ENCODE data around the gene NEBL.
"Not testable (repeated sequence)": the region's sequence is repeated elsewhere in the genome, so short reads cannot be mapped to it uniquely, and the experiment has no call there.

NEBL gene, protein sequence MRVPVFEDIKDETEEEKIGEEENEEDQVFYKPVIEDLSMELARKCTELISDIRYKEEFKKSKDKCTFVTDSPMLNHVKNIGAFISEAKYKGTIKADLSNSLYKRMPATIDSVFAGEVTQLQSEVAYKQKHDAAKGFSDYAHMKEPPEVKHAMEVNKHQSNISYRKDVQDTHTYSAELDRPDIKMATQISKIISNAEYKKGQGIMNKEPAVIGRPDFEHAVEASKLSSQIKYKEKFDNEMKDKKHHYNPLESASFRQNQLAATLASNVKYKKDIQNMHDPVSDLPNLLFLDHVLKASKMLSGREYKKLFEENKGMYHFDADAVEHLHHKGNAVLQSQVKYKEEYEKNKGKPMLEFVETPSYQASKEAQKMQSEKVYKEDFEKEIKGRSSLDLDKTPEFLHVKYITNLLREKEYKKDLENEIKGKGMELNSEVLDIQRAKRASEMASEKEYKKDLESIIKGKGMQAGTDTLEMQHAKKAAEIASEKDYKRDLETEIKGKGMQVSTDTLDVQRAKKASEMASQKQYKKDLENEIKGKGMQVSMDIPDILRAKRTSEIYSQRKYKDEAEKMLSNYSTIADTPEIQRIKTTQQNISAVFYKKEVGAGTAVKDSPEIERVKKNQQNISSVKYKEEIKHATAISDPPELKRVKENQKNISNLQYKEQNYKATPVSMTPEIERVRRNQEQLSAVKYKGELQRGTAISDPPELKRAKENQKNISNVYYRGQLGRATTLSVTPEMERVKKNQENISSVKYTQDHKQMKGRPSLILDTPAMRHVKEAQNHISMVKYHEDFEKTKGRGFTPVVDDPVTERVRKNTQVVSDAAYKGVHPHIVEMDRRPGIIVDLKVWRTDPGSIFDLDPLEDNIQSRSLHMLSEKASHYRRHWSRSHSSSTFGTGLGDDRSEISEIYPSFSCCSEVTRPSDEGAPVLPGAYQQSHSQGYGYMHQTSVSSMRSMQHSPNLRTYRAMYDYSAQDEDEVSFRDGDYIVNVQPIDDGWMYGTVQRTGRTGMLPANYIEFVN

DNA sequence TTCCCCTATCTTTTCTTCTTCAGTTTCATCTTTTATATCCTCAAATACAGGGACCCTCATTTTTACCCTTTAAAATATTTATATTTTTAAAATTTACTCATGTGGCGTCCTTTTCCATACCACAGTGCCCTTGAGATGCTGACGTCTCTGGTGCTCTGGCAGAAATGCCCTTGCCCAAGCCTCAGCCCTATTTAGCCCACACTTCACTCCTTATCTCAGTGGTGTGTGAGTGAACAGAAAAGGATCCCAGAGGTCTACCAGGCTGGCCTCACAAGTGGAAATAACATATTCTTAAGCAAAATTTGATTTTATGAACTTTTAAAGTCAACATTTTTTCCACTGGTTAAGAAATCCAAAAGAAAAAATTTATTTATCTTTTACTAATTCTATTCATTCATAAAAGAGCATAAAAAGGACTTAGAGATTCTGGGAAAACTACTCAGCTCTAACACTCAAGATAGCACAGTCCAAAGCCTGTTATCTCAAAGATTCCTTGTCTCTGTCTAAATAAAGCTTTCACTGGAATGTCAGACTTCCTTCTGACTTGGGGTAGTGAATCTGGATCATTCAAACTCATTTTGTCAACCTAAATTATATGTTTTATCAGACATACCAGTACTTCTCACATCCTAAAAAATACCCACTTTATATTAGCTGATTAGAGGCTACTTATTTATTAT is at the start of gene NEBL:
NEBL (minus strand) TSS at position 166 of the 680 bp plus-strand sequence; CDS start at position 60, 106 bp downstream.
- DNase-seq (ENCODE audit: low spot score) = no peak

DNA sequence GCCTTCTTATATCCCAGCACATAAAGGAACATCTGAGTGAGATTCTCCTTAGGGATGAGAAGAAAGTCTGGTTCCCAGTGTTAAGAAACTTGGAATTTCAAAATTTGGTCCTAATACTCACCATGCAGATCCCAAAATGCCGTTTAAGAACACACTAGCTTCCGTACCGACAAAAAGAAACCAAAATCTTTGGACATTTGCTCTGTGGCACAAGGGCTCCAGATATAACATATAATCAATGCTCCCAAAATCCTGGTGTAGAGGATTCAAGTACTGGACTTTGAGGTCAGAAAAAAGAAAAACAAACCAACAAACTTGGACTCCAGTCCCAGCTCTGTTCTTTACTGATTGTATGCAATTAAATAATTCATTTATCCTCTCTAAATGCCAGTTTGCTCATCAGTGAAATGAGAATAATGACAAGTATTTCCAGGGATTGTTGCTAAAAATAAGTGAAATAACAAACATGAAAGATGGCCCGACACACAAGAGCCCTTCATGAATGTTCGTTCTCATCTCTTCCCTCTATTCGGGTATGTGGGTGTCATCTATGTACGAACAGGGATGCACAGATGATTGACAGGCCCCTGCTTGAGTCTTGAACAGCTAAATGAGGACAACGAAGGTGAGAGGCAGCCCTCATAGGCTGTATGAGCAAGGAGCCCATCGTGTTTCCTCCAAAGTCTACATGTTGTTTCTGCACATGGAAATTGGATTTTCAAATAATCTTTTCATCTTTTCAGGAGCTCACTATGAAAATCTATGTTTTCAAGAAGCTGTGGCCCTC is 48.6 kb upstream of the NEBL start:
- DNase-seq (ENCODE audit: low spot score) = no peak

DNA sequence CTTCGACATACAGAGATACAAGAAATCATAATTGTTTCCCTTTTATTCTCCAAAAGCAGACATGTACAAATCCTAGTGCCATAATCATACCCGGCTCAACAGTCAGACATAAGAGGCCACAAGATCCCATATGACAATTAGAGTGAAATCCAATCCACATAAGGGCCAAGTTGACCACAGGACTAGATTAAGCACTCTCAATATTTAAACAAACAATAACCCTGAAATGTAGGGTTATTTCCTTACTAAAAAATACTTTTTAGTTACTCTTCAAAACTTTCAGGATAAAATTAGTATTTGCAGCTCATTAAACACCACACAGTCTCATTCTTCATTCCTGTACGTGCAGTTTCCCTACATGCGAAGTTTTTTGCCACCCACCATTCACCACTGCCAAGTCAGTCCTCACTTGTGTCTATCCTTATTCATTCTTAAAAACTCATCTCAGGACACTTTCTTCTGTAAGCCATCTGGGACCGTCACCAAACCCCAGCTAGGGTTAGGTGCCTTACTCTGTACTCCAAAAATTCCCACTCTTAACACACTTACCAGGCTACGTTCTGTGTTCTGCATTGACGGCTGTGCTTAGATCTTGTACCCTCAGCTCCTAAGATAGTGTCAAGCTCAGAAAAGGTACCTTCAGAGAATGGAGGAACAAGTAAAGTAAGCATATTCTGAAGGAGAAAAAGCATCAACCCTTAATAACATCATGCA is 47.8 kb upstream of the NEBL start:
- no peak for DNase-seq (ENCODE audit: low spot score)

DNA sequence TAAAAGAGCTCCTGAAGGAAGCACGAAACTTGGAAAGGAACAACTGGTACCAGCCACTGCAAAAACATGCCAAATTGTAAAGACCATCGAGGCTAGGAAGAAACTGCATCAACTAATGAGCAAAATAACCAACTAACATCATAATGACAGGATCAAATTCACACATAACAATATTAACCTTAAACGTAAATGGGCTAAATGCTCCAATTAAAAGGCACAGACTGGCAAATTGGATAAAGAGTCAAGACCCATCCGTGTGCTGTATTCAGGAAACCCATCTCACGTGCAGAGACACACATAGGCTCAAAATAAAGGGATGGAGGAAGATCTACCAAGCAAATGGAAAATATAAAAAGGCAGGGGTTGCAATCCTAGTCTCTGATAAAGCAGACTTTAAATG is 42.3 kb upstream of the NEBL start:
- not testable (repeated sequence) for DNase-seq (ENCODE audit: low spot score)

DNA sequence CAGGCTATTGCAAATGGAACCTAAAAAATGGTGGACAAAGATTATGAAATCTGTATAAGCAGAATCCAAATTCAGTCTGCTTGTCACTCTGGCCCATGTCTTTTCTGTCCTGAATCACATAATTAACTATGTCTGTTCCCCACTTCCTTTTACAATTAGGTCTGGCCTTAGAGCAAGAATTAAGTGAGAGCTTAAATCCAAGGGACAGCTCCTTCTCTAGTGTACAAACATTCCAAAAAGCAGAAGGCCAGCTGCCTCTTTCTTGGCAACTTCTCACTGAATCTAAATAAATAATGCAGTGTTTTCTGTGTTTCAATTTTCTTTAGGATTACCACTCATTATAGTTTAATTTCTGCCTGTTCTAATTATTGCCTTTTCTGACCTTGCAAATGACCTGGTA is 39.3 kb upstream of the NEBL start:
- no peak for DNase-seq (ENCODE audit: low spot score)

DNA sequence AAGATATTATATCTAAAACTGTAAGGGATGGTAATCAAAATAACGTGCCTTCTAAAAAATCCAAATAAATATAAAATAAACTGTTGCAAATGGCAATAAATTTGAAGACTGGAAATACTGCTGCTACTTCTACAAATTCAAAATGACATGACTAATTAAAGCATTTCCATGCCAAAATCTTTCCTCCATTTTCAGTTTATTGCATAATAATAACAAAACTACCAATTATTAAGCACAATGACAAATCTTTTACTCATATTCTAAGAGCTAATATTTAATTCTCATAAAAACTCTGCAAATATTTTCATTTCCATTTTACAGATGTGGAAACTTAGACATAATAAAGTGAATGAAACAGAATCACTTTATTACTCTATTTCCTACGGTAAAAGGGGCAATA is 38.8 kb upstream of the NEBL start:
- no peak for DNase-seq (ENCODE audit: low spot score)

DNA sequence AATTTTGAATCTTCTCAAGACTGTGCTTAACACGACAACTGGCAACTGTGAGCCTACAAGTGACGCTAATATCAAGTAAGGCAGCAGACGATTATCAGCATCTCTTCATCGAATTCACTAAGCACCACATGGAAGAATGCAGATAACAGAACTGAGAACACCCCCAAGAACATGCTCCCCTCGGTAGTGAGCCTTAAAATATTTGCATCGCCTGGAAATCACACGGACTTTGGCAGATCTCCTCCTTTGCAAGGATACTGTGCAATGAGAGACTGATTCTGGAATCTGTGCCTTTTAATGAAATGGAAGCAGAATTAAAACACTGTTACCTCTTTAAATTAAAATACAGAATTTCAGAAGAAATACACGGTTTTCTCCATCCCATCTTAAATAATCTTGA is 38.2 kb upstream of the NEBL start:
- no peak for DNase-seq (ENCODE audit: low spot score)

DNA sequence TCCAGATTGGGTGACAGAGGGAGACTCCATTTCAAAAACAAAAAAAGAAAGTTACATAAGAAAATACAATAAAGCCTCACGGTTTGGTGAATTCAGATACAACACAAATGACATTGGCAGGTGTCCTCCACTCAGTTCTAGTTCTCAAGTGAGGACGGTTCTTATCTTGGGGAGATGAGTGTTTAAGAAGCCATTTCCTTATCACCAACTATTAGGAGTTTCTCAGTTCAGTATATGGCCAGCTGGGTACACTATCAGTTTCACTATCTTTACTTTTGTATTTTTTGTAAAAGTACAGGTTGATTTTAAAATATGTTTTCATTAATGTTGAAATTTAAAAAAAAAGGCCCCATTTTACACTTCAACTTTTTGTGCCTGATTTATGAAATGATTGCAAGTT is 36.6 kb upstream of the NEBL start:
- DNase-seq (ENCODE audit: low spot score) = no peak

DNA sequence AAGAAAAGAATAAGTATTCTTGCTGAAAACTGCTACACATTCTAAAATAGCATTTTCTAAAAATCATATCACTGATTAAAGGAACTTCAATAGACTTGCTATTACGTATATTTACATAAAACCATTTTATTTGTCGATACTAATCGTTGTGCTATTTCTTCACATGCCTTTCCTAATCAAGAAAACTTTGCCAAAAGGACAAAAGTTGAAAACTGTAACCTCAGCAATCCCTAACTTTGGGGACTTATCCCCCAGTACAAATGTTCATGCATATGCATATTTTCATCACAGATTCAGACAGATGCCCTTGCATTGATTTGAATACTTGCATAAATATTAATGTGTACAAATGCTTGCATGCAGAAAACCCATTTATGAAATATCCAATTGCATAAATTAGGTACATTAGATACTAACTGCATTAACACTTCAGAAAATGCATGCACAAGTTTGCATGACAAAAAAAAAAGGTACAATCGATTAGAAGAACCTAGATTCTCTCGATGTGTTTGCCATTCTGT is 35.6 kb upstream of the NEBL start:
- no peak for DNase-seq (ENCODE audit: low spot score)

DNA sequence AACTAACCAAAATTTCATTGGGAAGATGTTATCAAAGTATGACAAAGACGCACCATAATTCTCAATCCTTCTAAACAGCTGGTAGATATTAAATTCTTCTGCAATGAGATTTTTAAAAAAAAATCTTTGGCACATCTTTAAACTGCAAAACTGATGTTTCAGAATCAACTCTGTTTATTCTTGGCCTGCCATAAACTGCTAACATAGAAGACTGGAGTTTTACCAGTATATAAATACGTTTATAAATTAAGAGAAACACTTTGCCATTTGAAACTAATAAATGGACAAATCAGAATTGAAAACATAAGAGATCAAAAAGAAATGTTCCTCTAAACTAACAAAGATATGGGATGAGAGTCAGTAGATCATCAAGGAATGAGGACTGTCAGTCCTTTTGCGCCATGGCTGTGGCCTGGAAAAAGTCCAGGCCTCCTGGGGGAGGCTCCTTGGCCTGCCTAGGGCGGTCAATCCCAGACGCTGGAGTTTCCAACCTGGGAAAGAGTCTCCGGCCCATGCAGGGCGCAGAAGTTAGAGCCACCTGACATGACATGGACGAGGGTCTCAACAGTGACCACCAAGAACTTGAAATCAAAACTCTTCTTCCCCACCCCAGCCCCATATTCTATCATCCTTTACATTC is 34.2 kb upstream of the NEBL start:
- DNase-seq (ENCODE audit: low spot score) = no peak

DNA sequence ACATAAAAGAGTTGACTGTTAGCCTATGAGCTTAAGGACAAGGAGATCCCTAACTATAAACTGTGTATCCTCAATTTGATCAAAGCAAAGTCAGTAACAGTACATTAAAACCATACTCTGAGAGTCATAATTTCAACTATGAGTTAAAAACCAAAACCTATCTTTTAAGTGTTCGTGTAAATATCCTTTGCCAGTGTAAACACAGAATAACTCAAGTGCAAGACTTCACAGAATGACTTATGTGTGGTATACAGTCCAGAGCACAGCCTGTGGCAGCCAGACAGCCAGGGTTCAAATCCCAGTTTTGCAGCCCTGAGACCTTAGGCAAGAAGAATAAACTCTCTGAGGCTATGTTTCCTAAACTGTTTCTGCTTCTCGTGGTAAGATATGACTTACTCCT is 30.3 kb upstream of the NEBL start:
- DNase-seq (ENCODE audit: low spot score) = no peak

DNA sequence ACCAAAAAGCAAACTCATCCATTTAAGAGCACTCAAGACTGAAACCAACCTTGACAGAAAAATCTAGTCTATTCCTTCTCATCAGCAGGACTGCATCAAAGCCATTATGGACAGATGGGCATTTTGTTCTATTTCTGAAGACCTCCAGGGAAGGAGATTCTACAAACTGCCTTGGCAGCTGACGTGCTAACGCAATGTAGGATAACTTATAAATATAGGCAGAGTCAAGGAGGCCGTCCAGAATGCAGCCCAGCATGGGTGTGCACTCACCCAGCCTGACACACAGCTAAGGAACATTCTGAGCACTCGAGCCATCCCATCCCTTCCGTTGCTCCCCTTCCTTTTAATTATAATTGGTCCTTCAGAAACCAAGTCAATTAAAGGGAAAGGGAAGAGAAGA is 25.3 kb upstream of the NEBL start:
- DNase-seq (ENCODE audit: low spot score) = no peak

DNA sequence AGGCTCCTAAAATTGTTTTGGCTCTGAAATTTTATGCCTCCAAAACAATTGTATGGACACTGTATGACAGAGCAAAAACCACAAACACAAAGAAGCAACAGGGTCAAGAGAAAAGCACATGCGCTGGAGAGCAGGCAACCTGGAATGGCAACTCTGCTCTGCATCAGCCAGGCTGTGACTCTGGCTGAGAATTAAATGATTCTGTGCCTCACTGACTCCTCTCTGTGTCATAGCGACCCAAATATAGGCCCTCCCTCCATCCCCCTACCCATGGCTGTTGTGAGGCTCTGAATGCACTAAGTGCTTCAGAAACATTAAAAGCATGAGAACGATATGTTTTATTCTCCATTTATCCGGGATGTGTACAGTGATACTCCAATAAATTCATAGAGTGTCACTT is 24.9 kb upstream of the NEBL start:
- DNase-seq (ENCODE audit: low spot score) = no peak

DNA sequence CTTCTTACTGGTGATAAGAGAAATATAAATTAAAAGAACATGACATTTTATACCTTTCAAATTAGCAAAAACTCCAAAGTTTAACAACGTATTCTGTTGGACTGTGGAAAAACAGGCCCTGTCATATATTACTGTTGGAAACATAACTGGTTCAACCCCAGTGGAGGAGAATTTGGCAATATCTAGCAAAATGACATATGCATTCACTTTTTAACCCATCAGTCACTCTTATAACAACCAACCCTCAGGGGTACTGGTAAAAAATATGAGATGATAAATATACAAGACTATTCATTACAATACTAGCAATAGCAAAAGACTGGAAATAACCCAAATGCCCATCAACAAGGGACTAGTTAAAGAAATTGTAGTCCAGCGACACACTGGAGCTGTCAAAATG is 22.9 kb upstream of the NEBL start:
- no peak for DNase-seq (ENCODE audit: low spot score)

DNA sequence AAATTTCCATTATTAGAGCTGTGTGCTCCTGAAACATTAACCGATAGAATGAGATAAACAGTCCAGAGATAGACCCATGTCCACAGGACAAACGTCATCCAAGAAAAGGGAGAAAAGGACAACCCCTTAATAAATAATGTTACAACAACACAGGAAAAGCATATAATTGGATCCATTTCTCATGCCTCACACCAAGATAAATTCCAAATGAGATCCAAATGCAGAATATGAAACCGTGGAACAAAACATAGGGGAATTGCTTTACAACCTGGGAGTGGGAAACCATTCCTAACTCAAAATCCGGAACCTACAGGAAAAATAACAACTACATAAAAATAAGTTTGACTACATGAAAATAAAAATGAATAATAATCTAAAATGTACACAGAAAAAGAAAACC is 22.4 kb upstream of the NEBL start:
- DNase-seq (ENCODE audit: low spot score) = no peak

DNA sequence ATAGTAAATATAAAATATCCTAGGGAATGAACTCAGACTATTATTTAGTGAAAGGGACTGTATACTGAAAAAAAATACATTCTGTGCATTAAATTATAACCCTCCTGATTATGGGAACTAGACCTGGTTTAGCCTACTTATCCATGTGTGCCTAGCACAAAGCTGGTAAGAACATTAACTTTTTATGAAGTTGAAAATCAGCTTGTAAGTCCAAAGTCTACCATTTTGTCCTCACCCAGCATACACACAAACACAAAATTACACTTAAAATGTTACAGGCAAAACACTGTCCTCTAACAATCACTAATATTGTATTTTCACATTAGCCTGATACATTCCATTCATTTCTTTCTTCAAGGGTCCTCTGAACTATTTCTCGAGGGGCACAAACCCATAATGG is 19.9 kb upstream of the NEBL start:
- no peak for DNase-seq (ENCODE audit: low spot score)

DNA sequence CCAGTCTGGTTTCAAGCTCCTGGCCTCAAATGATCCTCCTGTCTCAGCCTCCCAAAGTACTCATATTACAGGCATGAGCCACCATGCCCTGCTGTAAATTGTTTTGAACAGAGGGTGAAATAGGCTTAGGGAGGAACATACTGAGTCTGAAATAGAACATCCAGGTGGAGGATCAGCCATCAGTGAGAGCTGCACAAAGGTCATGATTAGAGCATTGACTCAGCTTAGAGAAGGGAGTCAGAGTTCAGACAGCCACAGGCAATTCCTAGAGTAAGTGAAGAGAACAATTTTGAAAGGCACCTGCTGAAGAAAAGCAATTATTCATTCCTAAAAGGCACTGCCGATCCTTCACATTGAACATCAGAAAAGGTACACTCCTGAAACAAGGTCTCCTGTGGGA is 15.9 kb upstream of the NEBL start:
- no peak for DNase-seq (ENCODE audit: low spot score)

DNA sequence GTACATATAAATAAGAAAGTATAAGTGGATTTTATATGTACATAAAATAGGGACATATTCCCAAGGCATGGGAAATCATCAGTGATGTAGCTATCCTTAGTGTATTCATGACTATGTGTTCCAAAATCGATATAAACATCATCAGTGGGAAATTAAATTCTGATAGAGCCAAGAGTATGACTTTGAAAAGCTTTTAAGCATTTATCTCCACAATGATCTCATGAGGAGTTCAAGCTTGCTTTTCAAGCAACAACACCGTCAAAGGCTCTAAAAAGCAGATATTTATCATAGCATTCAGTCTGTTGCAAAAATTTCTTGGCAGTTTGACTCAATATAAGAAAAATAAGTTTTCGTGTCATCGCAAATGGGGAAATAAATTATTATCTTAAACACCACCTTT is 14.5 kb upstream of the NEBL start:
- DNase-seq (ENCODE audit: low spot score) = no peak

DNA sequence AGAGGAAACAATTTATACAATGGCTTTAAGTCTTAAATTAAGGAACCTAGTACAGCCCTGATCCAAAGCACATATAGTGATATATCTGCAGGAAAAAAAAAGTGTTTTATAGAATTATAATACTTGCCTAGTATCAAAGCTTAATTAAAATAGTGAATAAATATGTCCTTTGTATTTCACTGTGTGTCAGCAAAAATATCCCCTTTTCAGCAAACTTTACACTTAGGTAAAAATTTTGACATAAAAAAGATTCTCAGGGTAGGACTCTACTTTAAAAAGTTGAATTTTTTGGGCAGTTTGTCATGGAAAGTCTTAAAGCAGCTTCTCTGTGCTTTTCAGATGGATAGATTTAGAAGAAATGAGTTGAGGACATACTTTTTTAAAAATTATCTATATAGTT is 12.7 kb upstream of the NEBL start:
- DNase-seq (ENCODE audit: low spot score) = no peak

DNA sequence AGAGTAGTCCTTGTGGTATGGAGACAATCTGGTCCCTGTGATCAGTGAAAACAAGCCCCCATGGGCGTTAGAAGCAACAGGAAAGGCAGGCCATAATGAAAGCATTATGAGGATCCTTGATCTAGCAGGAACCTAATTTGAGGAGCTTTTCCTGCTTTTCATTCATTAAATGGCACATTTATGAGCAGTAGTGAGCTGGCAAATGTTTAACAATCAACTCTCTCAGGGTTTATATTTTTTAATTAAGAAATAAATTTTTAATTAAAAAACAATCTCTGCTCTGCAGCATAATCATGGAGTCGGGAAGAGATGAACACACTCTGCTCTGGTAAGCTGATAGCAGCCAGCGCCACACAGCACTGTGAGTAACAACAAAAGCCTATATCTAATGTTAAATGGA is 11.3 kb upstream of the NEBL start:
- DNase-seq (ENCODE audit: low spot score) = no peak

Measured in HuH-7 (cell line).